Measurements from ENCODE around the gene ARHGAP6. TPM values are rescaled to one million over a fixed set of nuclear protein-coding genes. Genes with fewer than 3 reads are reported as not detected.

Gene ARHGAP6
- polyA plus RNA-seq, 2 of the 4 experiments (the other 2 are of a cell fraction), result 0.04 TPM; not detected in 1

DNA sequence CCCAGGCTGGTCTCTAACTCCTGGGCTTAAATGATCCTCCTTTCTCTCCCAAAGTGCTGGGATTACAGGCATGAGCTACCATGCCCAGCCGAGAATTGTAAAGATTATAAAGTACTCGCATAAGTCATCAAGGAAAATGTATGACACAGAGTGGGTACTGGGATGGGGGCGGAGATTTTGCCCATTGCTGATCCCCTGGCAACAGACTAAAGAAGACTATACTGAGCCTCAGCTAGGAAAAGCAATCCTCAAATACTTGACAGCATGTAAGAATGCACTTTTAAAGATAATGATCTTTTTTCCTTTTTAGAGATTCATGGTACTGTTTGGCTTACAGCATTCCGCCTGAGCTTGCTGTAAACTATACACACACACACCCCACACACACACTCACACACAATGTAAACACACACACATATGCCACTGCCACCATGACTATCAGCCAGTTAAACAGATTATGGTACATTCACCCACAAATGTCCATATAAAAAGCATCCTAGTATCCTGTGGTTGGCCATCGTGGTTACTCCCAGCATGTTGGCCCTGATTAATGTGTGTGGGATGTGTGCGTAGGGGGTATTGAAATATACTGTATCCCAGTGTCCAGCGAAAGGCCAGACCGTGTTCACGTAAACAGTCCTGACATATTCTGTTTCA lies 259.5 kb downstream of the ARHGAP6 start (continued):
- TF ChIP-seq, protein P1, sequence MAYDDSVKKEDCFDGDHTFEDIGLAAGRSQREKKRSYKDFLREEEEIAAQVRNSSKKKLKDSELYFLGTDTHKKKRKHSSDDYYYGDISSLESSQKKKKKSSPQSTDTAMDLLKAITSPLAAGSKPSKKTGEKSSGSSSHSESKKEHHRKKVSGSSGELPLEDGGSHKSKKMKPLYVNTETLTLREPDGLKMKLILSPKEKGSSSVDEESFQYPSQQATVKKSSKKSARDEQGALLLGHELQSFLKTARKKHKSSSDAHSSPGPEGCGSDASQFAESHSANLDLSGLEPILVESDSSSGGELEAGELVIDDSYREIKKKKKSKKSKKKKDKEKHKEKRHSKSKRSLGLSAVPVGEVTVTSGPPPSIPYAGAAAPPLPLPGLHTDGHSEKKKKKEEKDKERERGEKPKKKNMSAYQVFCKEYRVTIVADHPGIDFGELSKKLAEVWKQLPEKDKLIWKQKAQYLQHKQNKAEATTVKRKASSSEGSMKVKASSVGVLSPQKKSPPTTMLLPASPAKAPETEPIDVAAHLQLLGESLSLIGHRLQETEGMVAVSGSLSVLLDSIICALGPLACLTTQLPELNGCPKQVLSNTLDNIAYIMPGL (CRISPR knock-in tag; IDR thresholded peaks at IDR 0.05; ENCODE audit: borderline replicate concordance), result no peak
- TF ChIP-seq, protein P2, sequence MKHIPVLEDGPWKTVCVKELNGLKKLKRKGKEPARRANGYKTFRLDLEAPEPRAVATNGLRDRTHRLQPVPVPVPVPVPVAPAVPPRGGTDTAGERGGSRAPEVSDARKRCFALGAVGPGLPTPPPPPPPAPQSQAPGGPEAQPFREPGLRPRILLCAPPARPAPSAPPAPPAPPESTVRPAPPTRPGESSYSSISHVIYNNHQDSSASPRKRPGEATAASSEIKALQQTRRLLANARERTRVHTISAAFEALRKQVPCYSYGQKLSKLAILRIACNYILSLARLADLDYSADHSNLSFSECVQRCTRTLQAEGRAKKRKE (CRISPR knock-in tag; IDR thresholded peaks at IDR 0.05; ENCODE audit: low read depth), result no peak
- TF ChIP-seq NFE2L2 (conservative IDR thresholded peaks at IDR 0.05; ENCODE audit: low read length), result no peak
- TF ChIP-seq CBX8 (IDR thresholded peaks at IDR 0.05), result no peak

DNA sequence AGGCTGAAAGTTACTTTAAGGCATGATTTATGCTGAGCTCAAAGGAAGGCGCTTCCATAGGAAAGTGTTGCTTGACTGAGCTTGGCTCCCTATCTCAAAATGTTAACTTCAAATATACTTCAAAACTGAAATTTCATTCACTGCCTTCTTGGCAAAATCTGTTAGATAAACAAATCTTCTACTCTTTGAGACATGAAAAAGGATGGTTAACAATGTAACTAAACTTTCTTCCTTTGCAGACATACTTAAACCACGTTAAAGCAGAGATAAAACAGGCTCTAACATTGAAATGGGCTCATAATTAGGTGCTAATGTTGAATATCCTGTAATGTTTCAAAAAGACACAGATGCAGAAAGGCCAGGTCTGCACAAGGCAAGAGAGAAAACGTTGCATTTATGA lies 262.1 kb downstream of the ARHGAP6 start:
- Histone ChIP-seq H3K4me1 (no peaks in the 10 kb centered on the region), H3K4me2 (no peak overlapping the region), H3K4me3 (no peak overlapping the region), H3K9me3 (no peaks in the 10 kb centered on the region), H3K27ac (no peak overlapping the region)
- FAIRE-seq (no peak), DNase-seq (ENCODE audit: low read depth in 1 of 2, low spot score in 1 of 2) (no peak), ATAC-seq (no peak)
- TF ChIP-seq EP300 (IDR thresholded peaks at IDR 0.05) (no peak), KDM1A (IDR thresholded peaks at IDR 0.05; ENCODE audit: low read depth) (no peak), HOXB13 (CRISPR knock-in tag; IDR thresholded peaks at IDR 0.05; ENCODE audit: low read depth) (no peak), POLR2A (IDR thresholded peaks at IDR 0.05; ENCODE audit: low read length) (no peak), FOSL2 (IDR thresholded peaks at IDR 0.05) (no peak), FOSL2 (CRISPR knock-in tag; IDR thresholded peaks at IDR 0.05) (no peak), JUNB (IDR thresholded peaks at IDR 0.05) (no peak), SREBF2 (IDR thresholded peaks at IDR 0.05) (no peak)
- TF ChIP-seq, protein P3, sequence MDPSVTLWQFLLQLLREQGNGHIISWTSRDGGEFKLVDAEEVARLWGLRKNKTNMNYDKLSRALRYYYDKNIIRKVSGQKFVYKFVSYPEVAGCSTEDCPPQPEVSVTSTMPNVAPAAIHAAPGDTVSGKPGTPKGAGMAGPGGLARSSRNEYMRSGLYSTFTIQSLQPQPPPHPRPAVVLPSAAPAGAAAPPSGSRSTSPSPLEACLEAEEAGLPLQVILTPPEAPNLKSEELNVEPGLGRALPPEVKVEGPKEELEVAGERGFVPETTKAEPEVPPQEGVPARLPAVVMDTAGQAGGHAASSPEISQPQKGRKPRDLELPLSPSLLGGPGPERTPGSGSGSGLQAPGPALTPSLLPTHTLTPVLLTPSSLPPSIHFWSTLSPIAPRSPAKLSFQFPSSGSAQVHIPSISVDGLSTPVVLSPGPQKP (IDR thresholded peaks at IDR 0.05; ENCODE audit: low read depth, low read length), result no peak
- 14% methylated on average over 3 of the region's 3 CpGs for WGBS (ENCODE audit: missing lambda C conversion rate)
- ChIA-PET POLR2A (no interaction called here), CTCF (no interaction called here)

DNA sequence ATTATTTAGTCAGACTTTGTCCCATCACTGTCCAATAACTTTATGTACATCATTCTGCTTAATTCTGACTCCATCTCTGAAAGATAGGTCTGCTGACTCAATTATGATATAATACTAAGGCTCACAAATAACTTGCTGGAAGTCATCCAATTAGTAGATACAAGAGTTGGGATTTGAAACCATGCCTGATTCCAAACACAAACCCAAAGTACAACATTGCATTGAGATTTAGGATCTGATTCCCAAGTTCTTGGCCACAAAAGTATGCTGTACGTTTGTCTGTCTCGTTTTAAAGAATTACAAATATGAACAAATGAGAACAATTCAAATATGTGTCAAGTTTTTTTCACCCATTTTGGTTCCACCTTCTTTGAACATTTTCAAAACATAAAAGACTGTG lies 263.8 kb downstream of the ARHGAP6 start:
- Histone ChIP-seq H3K27ac (no peak overlapping the region), H3K4me2 (no peak overlapping the region), H3K4me3 (no peak overlapping the region), H3K9me3 (no peaks in the 10 kb centered on the region), H3K4me1 (no peaks in the 10 kb centered on the region)
- POLR2A ChIA-PET, result no interaction called here
- no peak for DNase-seq (ENCODE audit: low read depth in 1 of 2, low spot score in 1 of 2)
- TF ChIP-seq MYC (IDR thresholded peaks at IDR 0.05; ENCODE audit: borderline replicate concordance, low read length) (no peak), ZC3H11A (IDR thresholded peaks at IDR 0.05) (no peak), EHF (CRISPR knock-in tag; IDR thresholded peaks at IDR 0.05) (no peak)
- no peak for ATAC-seq
- WGBS (ENCODE audit: missing lambda C conversion rate), result 14% methylated on average over 2 of the region's 2 CpGs
- CTCF ChIA-PET, result no interaction called here
- no peak for FAIRE-seq

DNA sequence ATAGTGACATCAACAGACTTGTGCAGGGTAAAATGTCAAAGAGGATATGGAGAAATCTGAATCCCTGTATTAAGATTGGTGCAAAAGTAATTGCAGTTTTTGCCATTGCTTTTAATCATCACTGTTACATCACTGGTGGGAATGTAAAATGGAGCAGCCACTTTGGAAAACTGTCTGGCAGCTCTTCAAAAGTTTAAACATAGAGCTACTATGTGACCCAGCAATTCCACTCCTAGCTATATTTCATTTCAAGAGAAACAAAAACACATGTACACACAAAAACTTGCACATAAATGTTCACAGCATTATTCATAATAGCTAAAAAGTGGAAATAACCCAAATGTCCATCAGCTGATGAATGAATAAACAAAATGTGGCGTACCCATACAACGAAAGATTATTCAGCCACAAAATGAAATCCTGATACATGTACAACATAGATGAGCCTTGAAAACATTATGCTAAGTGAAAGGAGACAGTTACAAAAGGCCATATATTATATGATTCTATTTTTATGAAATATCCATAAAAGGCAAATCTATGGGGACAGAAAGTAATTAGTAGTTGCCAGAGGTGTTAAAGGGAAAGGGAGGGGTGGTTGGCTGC lies 266.1 kb downstream of the ARHGAP6 start:
- DNase-seq (ENCODE audit: low read depth in 1 of 2, low spot score in 1 of 2), result no peak
- no peaks in the 10 kb centered on the region for H3K9me3 ChIP-seq
- WGBS (ENCODE audit: missing lambda C conversion rate), result 45% methylated on average over 2 of the region's 2 CpGs
- ChIA-PET POLR2A (no interaction called here), CTCF (interaction anchor here (0.6 kb wide), 1 partner anchor 358 kb away, joined by 3 read pairs; no protein-coding TSS in a partner anchor)
- H3K4me1 ChIP-seq, result no peaks in the 10 kb centered on the region
- no peak overlapping the region for H3K27ac ChIP-seq
- FAIRE-seq, result no peak
- ATAC-seq, result no peak
- TF ChIP-seq CBX2 (IDR thresholded peaks at IDR 0.05; ENCODE audit: borderline replicate concordance, low read depth), result no peak
- TF ChIP-seq FOSL2 (IDR thresholded peaks at IDR 0.05), result no peak
- no peak for TF ChIP-seq FOSL2 (CRISPR knock-in tag; IDR thresholded peaks at IDR 0.05)
- no peak for TF ChIP-seq KDM5A (IDR thresholded peaks at IDR 0.05)
- no peak for TF ChIP-seq BHLHE40 (IDR thresholded peaks at IDR 0.05; ENCODE audit: low read depth, low read length)
- TF ChIP-seq CBX8 (IDR thresholded peaks at IDR 0.05), result no peak
- no peak for TF ChIP-seq POLR2AphosphoS2 (conservative IDR thresholded peaks at IDR 0.05; ENCODE audit: low read length)
- TF ChIP-seq HEYL (CRISPR knock-in tag; IDR thresholded peaks at IDR 0.05), result no peak
- no peak for TF ChIP-seq TP53 (CRISPR knock-in tag; IDR thresholded peaks at IDR 0.05)
- no peak for TF ChIP-seq TFCP2L1 (CRISPR knock-in tag; IDR thresholded peaks at IDR 0.05)
- TF ChIP-seq, protein P1 (CRISPR knock-in tag; IDR thresholded peaks at IDR 0.05; ENCODE audit: borderline replicate concordance), result no peak
- no peak for TF ChIP-seq SMC3 (IDR thresholded peaks at IDR 0.05)
- TF ChIP-seq EHMT2 (IDR thresholded peaks at IDR 0.05; ENCODE audit: low read depth), result no peak
- no peak for TF ChIP-seq RFX5 (IDR thresholded peaks at IDR 0.05)
- no peak for TF ChIP-seq HDAC2 (IDR thresholded peaks at IDR 0.05)
- no peak overlapping the region for H3K4me3 ChIP-seq
- H3K4me2 ChIP-seq, result no peak overlapping the region

All from A549 (cell line).